A673 (cell line): ENCODE data around the gene GDF7.

ENCODE experiments used
- CTCF ChIP-seq: fragments of 300-800, 200-600 bp; sonication (generic); conservative IDR thresholded peaks from 2 replicates; pipeline ENCODE4 v1.5.1; 2017; ENCODE audit warnings: low read depth, mild to moderate bottlenecking, antibody characterized with exemption, low read length, moderate library complexity, mixed read lengths
- EZH2 ChIP-seq: fragments of 200-600 bp; sonication (generic); IDR thresholded peaks from 2 replicates; pipeline ENCODE4 v1.6.1; 2017; ENCODE audit warnings: borderline replicate concordance, low read depth, mild to moderate bottlenecking, mixed read lengths, antibody characterized with exemption, low read length; ENCODE audit not compliant: poor library complexity, severe bottlenecking

DNA sequence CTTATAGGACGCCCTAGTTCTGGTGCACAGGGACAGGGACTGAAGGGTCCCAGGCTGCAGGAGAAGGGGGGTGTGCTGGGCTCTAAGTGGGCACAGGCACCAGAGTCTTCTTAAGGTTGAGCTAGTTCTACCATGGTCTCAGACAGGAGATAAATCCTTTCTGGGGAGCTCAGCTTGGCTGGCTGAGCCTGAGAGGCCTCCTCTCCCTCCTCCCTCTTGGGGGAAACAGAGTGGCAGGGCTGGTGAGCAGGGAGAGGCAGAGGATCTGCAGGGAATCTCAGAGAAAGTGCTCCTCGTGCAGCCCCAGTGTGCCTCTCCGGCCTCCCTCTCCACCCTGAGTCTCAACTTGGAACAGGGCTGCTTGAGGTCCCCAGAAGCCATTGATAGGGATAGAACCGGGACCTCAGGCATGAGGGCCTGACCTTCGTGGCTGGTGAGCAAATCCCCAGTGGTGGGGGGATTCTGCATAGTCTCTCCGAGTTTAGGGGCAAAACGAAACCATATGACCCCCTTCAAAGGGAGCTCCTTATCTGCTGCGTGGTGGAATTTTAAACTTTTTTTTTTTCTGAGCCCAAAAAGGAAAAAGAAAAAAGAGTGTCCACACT lies 2.0 kb downstream of the GDF7 start:
- TF ChIP-seq CTCF (no peak), EZH2 (no peak)
